ENCODE data around the gene BIN2. TPM values are rescaled to one million over a fixed set of nuclear protein-coding genes. Genes with fewer than 3 reads are reported as not detected.

Gene BIN2
- total and polyA plus RNA-seq, 2 donors from 2014 or later, result 3.4 to 15.6 TPM

DNA sequence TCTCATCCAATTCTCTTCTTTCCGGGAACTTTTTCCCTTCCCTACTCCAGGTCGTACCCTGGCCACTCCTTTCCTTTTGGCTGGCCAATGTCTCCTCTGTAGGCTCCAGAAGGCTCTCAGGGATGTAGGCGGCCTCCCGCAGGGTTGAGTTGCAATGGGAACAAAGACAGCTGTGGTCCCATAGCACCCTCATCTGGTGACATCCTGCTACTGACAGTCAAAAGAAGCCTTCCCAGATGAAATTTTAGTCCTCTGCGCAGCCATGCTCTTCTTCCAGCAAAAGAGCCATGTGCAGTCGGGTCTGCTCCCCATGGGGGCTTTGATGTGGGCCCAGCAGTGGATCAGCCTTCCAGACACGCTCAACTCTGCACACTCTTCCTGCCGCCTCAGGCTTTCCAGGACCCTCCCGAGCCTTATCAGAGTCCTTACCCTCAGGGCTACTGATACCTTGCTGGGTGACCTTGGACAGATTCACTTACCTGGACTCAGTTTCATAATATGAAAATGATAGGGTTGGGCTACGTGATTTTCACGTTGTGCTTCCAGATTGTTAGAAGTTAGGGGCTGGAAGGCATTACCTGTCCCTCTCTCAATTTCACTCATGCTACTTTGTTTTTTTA lies 28.0 kb upstream of the BIN2 start:
- no peak overlapping the region for H3K27ac ChIP-seq (ENCODE audit: low read depth in 2 of 2, low read length in 2 of 2)
- TF ChIP-seq, protein P1, sequence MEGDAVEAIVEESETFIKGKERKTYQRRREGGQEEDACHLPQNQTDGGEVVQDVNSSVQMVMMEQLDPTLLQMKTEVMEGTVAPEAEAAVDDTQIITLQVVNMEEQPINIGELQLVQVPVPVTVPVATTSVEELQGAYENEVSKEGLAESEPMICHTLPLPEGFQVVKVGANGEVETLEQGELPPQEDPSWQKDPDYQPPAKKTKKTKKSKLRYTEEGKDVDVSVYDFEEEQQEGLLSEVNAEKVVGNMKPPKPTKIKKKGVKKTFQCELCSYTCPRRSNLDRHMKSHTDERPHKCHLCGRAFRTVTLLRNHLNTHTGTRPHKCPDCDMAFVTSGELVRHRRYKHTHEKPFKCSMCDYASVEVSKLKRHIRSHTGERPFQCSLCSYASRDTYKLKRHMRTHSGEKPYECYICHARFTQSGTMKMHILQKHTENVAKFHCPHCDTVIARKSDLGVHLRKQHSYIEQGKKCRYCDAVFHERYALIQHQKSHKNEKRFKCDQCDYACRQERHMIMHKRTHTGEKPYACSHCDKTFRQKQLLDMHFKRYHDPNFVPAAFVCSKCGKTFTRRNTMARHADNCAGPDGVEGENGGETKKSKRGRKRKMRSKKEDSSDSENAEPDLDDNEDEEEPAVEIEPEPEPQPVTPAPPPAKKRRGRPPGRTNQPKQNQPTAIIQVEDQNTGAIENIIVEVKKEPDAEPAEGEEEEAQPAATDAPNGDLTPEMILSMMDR (IDR thresholded peaks at IDR 0.05; ENCODE audit: borderline replicate concordance, extremely low read depth, insufficient read depth), result peak; percentile 45
- intact Hi-C loops (cut with DNase I), result no loop called here
- H3K4me3 ChIP-seq (ENCODE audit: low read length in 3 of 3), result no peak overlapping the region
- peak in 4 of 5 donors; percentile 49 to 67 (median 50) for DNase-seq
- no peaks in the 10 kb centered on the region for H3K27me3 ChIP-seq (ENCODE audit: control insufficient read depth, insufficient read depth, low read length)
- H3K9me3 ChIP-seq (ENCODE audit: control insufficient read depth in 2 of 3, insufficient read depth in 1 of 3, low read length in 3 of 3), result no peaks in the 10 kb centered on the region
- H3K4me1 ChIP-seq (ENCODE audit: control insufficient read depth in 2 of 3, insufficient read depth in 2 of 3, low read depth in 1 of 3, low read length in 3 of 3), result no peaks in the 10 kb centered on the region
- FAIRE-seq, result no peak
- H3K9ac ChIP-seq (ENCODE audit: low read length in 3 of 3), result no peak overlapping the region
- H3K36me3 ChIP-seq (ENCODE audit: control insufficient read depth in 2 of 3, insufficient read depth in 3 of 3, low read length in 3 of 3), result no peaks in the 10 kb centered on the region

DNA sequence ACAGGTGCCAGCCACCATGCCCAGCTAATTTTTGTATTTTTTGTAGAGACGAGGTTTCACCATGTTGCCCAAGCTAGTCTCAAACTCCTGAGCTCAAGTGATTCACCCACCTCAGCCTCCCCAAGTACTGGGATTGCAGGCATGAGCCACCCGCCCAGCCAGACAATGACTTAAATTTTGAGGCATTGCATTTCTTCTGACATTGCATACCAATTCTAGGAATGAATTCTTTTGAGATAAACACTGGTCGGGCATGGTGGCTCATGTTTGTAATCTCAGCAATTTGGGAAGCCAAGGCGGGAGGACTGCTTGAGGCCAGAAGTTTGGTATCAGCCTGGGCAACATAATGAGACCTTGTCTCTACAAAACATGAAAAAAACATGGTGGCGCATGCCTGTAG lies 25.1 kb upstream of the BIN2 start:
- TF ChIP-seq, protein P1 (IDR thresholded peaks at IDR 0.05; ENCODE audit: borderline replicate concordance, extremely low read depth, insufficient read depth), result no peak
- intact Hi-C loops (cut with DNase I), result no loop called here
- Histone ChIP-seq H3K9ac (ENCODE audit: low read length in 3 of 3) (no peak overlapping the region), H3K36me3 (ENCODE audit: control insufficient read depth in 2 of 3, insufficient read depth in 3 of 3, low read length in 3 of 3) (no peaks in the 10 kb centered on the region), H3K27ac (ENCODE audit: low read depth in 2 of 2, low read length in 2 of 2) (no peak overlapping the region), H3K4me1 (ENCODE audit: control insufficient read depth in 2 of 3, insufficient read depth in 2 of 3, low read depth in 1 of 3, low read length in 3 of 3) (no peaks in the 10 kb centered on the region), H3K4me3 (ENCODE audit: low read length in 3 of 3) (no peak overlapping the region), H3K27me3 (ENCODE audit: control insufficient read depth, insufficient read depth, low read length) (no peaks in the 10 kb centered on the region), H3K9me3 (ENCODE audit: control insufficient read depth in 2 of 3, insufficient read depth in 1 of 3, low read length in 3 of 3) (no peaks in the 10 kb centered on the region)
- DNase-seq (no peak), FAIRE-seq (no peak)

DNA sequence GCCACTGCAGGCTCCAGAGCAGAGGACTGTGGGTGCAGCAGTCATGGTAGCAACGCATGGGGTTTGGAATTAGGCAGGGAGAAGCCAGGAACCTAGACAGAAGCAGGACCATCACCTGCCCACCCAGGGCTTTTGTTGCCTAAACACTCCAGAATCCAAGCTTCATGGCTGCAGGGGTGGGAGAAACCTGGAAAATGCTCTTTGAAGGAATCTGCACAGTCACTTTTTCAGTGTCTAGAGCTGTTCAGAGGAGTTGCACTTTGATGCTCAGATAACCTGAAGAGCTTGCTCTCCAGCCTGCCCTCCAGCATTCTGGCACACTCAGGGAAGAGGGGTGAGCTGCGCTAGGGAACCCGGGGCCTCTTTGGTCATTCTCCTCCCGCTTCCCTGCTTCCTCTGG lies 24.1 kb upstream of the BIN2 start:
- H3K36me3 ChIP-seq (ENCODE audit: control insufficient read depth in 2 of 3, insufficient read depth in 3 of 3, low read length in 3 of 3), result no peaks in the 10 kb centered on the region
- no peaks in the 10 kb centered on the region for H3K4me1 ChIP-seq (ENCODE audit: control insufficient read depth in 2 of 3, insufficient read depth in 2 of 3, low read depth in 1 of 3, low read length in 3 of 3)
- H3K4me3 ChIP-seq (ENCODE audit: low read length in 3 of 3), result no peak overlapping the region
- no peak overlapping the region for H3K9ac ChIP-seq (ENCODE audit: low read length in 3 of 3)
- intact Hi-C loops (cut with DNase I), result no loop called here
- DNase-seq (no peak), FAIRE-seq (no peak)
- H3K27me3 ChIP-seq (ENCODE audit: control insufficient read depth, insufficient read depth, low read length), result no peaks in the 10 kb centered on the region
- TF ChIP-seq, protein P1 (IDR thresholded peaks at IDR 0.05; ENCODE audit: borderline replicate concordance, extremely low read depth, insufficient read depth), result no peak
- H3K27ac ChIP-seq (ENCODE audit: low read depth in 2 of 2, low read length in 2 of 2), result no peak overlapping the region
- H3K9me3 ChIP-seq (ENCODE audit: control insufficient read depth in 2 of 3, insufficient read depth in 1 of 3, low read length in 3 of 3), result no peaks in the 10 kb centered on the region

DNA sequence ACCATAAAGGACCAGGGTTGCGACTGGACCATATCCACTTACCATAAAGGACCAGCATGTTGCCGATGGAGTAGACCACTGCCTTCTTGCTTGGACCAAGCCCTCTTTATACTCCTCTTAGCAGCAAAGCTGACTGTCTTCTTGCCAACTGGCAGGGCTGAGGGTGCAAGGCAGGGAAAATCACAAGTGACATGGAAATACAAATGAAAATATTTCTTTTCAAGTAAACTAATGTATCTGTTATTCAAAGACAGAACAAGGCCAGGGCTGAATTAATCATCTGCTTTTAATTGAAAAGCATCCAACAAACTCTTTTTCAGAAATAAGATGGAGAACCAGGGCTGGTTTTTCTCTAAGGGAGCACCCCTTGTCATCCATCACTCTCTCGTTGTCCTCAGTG lies 22.6 kb upstream of the BIN2 start, which contains the start of gene CELA1:
TSS of gene CELA1 (minus strand) at position 99 of the 400 bp plus-strand sequence. CDS start at position 58, 41 bp downstream.
- Histone ChIP-seq H3K36me3 (ENCODE audit: control insufficient read depth in 2 of 3, insufficient read depth in 3 of 3, low read length in 3 of 3) (no peaks in the 10 kb centered on the region), H3K9ac (ENCODE audit: low read length in 3 of 3) (no peak within 1 kb of the TSS), H3K27ac (ENCODE audit: low read depth in 2 of 2, low read length in 2 of 2) (no peak within 1 kb of the TSS), H3K27me3 (ENCODE audit: control insufficient read depth, insufficient read depth, low read length) (no peaks in the 10 kb centered on the region), H3K4me1 (ENCODE audit: control insufficient read depth in 2 of 3, insufficient read depth in 2 of 3, low read depth in 1 of 3, low read length in 3 of 3) (no peaks in the 10 kb centered on the region), H3K4me3 (ENCODE audit: low read length in 3 of 3) (no peak within 1 kb of the TSS), H3K9me3 (ENCODE audit: control insufficient read depth in 2 of 3, insufficient read depth in 1 of 3, low read length in 3 of 3) (no peaks in the 10 kb centered on the region)
- DNase-seq, result no peak
- TF ChIP-seq, protein P1 (IDR thresholded peaks at IDR 0.05; ENCODE audit: borderline replicate concordance, extremely low read depth, insufficient read depth), result no peak
- intact Hi-C loops (cut with DNase I), result no loop called here
- FAIRE-seq, result no peak

Data from kidney (tissue), 14 donors.